Activated CD4-positive, alpha-beta T cell treated with anti-CD3 and anti-CD28 coated beads, Interleukin-2, amount 50 U/mL, for 24 hours (primary cell): Measurements from ENCODE around the gene DCDC2C.

Experiments
- DNase-seq, 2 donors: peaks; one replicate each; pipeline ENCODE4 v3.0.0-alpha.2; 2020; ENCODE audit warnings: low read depth in 1 of 2, low spot score in 1 of 2

Gene DCDC2C

GRCh38 chr2:3742743-3743508 is 39.6 kb downstream of the DCDC2C start:
- DNase-seq: no peak

DNA sequence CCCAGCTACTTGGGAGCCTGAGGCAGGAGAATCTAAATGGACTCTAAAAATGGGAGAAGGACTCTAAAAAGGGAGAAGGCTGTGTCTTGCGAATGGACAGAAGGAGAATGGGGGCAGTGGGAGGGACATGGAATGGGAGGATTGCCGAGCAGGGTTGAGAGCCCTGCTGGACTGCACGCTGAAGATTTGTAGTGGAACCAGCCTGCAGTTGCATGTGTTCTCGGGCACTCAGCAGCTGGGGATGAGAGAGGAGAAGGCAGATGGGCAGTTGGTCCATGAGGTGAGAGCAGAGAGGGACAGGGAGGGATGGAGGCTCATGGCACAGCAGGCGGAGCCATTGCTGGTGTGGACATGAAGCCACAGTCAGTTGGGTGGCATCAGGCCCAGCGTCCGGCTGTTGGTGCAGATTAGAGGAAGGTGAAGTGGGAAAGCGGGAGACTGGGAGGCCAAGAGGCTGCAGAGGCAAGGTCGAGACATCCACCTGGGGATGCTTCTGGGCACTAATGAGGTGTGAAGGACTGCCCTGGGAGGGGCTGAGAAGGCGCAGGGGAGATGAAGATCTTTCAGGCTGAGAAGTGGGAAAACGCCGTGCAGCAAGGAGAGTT is 40.7 kb downstream of the DCDC2C start:
- no peak for DNase-seq

DNA sequence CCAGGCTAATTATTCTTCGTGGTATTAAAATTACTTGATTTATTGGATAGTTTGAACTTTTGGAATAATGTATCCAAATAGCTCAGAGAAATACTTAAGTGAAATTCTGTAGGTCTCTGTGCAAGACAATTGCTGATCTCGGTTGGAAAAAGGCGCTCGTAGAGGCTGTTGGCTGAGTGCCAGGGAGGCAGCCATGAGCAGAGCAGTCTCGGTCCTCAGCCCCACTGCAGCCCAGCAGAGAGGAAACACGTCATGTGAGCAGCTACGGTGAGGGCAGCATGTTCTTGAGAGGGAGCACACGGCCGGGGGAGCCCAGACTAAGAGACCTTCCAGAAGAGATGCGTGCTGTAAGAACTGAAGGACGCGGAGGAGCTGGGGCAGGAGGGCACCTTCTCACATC is 42.5 kb downstream of the DCDC2C start:
- DNase-seq: no peak

- DNase-seq: no peak
Observed at GRCh38 chr2:3747032-3747654, 43.8 kb downstream of the DCDC2C start.

GRCh38 chr2:3747826-3748225 is 44.5 kb downstream of the DCDC2C start:
- no peak for DNase-seq

- no peak for DNase-seq
Observed at GRCh38 chr2:3749201-3749600, 45.8 kb downstream of the DCDC2C start.

DNA sequence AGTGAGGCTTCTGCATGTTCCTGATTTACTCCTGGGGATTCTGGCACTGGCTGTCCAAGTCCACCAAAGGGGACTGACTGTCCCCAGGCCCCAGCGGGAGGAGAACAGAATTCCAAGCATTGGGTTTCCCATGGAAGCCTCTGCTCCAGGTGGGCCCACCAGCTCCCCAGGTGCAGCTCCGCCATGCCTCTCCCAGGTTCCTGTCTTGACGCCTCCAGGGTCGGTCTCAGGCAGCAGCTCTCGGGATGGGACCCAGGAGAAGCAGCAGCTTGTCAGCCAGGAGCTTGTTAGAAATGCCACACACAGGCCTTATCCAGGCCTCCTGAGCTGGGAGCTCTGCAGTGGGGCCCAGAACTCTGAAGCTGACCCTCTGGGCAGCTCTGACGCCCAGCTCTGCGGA is 47.9 kb downstream of the DCDC2C start:
- no peak for DNase-seq

GRCh38 chr2:3751806-3752205 is 48.4 kb downstream of the DCDC2C start:
- DNase-seq: no peak

- no peak for DNase-seq
Observed at GRCh38 chr2:3752376-3752775, 49.0 kb downstream of the DCDC2C start.

- no peak for DNase-seq
Observed at GRCh38 chr2:3753561-3753960, 50.2 kb downstream of the DCDC2C start.

DNA sequence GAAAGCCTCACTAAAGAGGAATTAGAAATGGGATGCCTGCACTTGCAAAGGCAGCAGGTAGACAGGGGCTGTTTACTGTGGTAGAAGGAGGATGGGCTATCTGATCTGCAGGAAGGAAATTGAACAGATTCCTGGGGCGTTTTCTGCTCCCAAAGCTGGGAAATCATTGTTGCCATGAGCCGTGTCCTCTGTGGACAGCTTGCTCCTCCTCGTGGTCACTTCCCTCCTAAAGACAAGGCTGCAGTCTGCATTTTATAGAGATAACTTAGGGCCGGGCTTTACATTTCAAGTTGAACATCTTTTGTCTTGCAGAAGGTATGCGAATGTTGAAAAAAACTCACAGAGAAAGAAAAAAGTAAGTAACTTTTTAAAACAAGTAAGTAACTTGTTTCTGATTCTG is 50.9 kb downstream of the DCDC2C start:
- DNase-seq: no peak

- no peak for DNase-seq
Observed at GRCh38 chr2:3754795-3755194, 51.4 kb downstream of the DCDC2C start.

GRCh38 chr2:3755277-3755676 is 51.9 kb downstream of the DCDC2C start:
- DNase-seq: no peak

- DNase-seq: no peak
Observed at GRCh38 chr2:3756306-3756705, 52.9 kb downstream of the DCDC2C start.

GRCh38 chr2:3758906-3759305 is 55.5 kb downstream of the DCDC2C start:
- DNase-seq: no peak

GRCh38 chr2:3759331-3759730 is 56.0 kb downstream of the DCDC2C start:
- no peak for DNase-seq

GRCh38 chr2:3759761-3760160 is 56.4 kb downstream of the DCDC2C start:
- DNase-seq: no peak

DNA sequence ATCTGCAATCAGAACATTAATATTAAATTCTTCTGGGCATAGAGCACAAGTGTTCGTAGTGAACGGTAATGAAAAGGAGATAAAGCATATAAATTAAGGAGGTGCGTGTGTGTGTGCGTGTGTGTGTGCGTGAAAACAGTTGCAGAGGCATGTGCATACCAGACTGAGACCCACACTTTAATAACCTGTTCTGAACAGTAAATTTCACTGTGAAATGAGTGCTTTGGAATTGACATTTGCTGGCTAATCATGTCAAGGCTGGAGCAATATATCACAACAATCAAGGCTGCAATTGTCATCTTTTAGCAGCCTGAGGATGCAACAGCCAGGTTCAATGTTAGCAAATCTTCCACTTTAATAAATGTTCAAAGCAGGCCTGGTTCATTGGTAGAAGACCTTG is 57.9 kb downstream of the DCDC2C start:
- DNase-seq: no peak

DNA sequence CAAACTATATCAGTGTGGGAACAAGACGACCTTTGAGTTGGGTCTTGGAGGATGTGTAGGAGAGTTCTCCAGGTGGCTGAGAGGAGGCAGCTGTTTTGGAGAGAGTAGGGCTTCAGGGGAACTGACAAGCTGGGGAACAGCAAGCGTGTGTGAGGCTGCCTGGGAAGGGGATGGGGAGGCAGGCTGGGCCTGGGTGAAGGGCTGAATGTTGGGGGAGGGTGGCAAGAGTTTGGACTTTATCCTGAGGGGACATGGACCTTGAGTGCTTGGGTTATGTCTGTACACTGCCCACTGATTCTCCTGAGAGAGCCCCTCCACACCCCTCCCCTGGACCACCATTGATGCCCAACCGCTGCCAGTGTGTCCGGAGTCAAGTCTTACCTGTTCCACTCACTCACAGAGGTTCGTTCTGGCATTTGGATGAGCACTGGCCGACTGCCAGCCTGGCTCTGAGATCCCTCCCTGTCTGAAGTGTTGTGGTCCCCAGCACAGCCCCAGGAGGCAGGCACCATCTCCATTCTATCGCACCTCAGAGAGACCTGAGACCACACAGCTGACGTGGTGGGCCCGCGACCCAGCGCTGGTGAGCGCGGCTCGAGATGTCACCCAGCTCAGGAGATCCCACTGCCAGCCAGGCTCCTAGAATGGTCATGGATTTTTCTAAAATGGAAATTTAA is 59.5 kb downstream of the DCDC2C start:
- DNase-seq: no peak

- DNase-seq: no peak
Observed at GRCh38 chr2:3766824-3767223, 63.4 kb downstream of the DCDC2C start.

GRCh38 chr2:3768960-3769765 is 65.8 kb downstream of the DCDC2C start:
- DNase-seq: no peak
